Neutrophil (primary cell): Measurements from ENCODE around the gene FHOD3.

Experiments used
- H3K27ac ChIP-seq: fragments of 200-600 bp; sonication (generic); 2 replicates; pipeline ENCODE4 v1.5.1; 2016; ENCODE audit warnings: mild to moderate bottlenecking, moderate library complexity
- H3K27me3 ChIP-seq: fragments of 200-600 bp; sonication (generic); 2 replicates; pipeline ENCODE4 v1.6.0; 2016; ENCODE audit warnings: mild to moderate bottlenecking
- H3K36me3 ChIP-seq: fragments of 200-600 bp; sonication (generic); 2 replicates; pipeline ENCODE4 v1.5.1; 2017
- H3K4me1 ChIP-seq, 2 experiments: fragments of 200-600 bp in 1 of 2; sonication (generic) in 1 of 2; 1 replicate in 1 of 2; 2 replicates in 1 of 2; pipeline versions ENCODE4 v1.5.1 to v1.6.1; 2013 to 2016; ENCODE audit warnings: low read depth in 1 of 2, low read length in 1 of 2, mild to moderate bottlenecking in 1 of 2, moderate library complexity in 1 of 2; ENCODE audit not compliant: control insufficient read depth in 1 of 2, insufficient read depth in 1 of 2
- H3K4me3 ChIP-seq, 2 experiments: fragments of 200-600 bp in 1 of 2; sonication (generic) in 1 of 2; 1 replicate in 1 of 2; 2 replicates in 1 of 2; pipeline ENCODE4 v1.5.1; 2013 to 2016; ENCODE audit warnings: low read depth in 1 of 2, low read length in 1 of 2, mild to moderate bottlenecking in 1 of 2, moderate library complexity in 1 of 2
- H3K9me3 ChIP-seq: fragments of 200-600 bp; sonication (generic); 2 replicates; pipeline ENCODE4 v1.5.1; 2016
- TF ChIP-seq, protein P1 (sequence below): fragments of 200-600 bp; sonication (generic); IDR thresholded peaks from 2 replicates; pipeline ENCODE4 v1.5.1; 2016; ENCODE audit warnings: antibody characterized with exemption

FHOD3 gene

GRCh38 chr18:36818652-36819051 is 521.1 kb downstream of the FHOD3 start:
- no peak overlapping the region for H3K27ac ChIP-seq
- H3K36me3 ChIP-seq: peaks cover 25% of the 10 kb centered on the region
- TF ChIP-seq, protein P1, sequence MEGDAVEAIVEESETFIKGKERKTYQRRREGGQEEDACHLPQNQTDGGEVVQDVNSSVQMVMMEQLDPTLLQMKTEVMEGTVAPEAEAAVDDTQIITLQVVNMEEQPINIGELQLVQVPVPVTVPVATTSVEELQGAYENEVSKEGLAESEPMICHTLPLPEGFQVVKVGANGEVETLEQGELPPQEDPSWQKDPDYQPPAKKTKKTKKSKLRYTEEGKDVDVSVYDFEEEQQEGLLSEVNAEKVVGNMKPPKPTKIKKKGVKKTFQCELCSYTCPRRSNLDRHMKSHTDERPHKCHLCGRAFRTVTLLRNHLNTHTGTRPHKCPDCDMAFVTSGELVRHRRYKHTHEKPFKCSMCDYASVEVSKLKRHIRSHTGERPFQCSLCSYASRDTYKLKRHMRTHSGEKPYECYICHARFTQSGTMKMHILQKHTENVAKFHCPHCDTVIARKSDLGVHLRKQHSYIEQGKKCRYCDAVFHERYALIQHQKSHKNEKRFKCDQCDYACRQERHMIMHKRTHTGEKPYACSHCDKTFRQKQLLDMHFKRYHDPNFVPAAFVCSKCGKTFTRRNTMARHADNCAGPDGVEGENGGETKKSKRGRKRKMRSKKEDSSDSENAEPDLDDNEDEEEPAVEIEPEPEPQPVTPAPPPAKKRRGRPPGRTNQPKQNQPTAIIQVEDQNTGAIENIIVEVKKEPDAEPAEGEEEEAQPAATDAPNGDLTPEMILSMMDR: no peak
- no peaks in the 10 kb centered on the region for H3K27me3 ChIP-seq
- no peaks in the 10 kb centered on the region for H3K9me3 ChIP-seq
- no peak overlapping the region for H3K4me3 ChIP-seq
- no peaks in the 10 kb centered on the region for H3K4me1 ChIP-seq

- H3K9me3 ChIP-seq: no peaks in the 10 kb centered on the region
- H3K36me3 ChIP-seq: peaks cover 25% of the 10 kb centered on the region
- no peaks in the 10 kb centered on the region for H3K4me1 ChIP-seq
- H3K27ac ChIP-seq: no peak overlapping the region
- H3K4me3 ChIP-seq: no peak overlapping the region
- TF ChIP-seq, protein P1: no peak
- H3K27me3 ChIP-seq: no peaks in the 10 kb centered on the region
Observed at GRCh38 chr18:36819621-36820020, 522.1 kb downstream of the FHOD3 start.

GRCh38 chr18:36821681-36822080 is 524.2 kb downstream of the FHOD3 start:
- no peak overlapping the region for H3K4me3 ChIP-seq
- TF ChIP-seq, protein P1: no peak
- H3K27me3 ChIP-seq: no peaks in the 10 kb centered on the region
- peaks cover 11% of the 10 kb centered on the region for H3K36me3 ChIP-seq
- H3K27ac ChIP-seq: no peak overlapping the region
- H3K4me1 ChIP-seq: no peaks in the 10 kb centered on the region
- H3K9me3 ChIP-seq: no peaks in the 10 kb centered on the region

- no peaks in the 10 kb centered on the region for H3K27me3 ChIP-seq
- H3K27ac ChIP-seq: no peak overlapping the region
- peaks cover 17 to 18% of the 10 kb centered on the region in 2 experiments for H3K4me1 ChIP-seq
- no peaks in the 10 kb centered on the region for H3K9me3 ChIP-seq
- no peaks in the 10 kb centered on the region for H3K36me3 ChIP-seq
- TF ChIP-seq, protein P1: no peak
- no peak overlapping the region for H3K4me3 ChIP-seq
Observed at GRCh38 chr18:36825526-36825925, 528.0 kb downstream of the FHOD3 start.

GRCh38 chr18:36826556-36826955 is 529.0 kb downstream of the FHOD3 start:
- TF ChIP-seq, protein P1: no peak
- Histone ChIP-seq H3K9me3 (no peaks in the 10 kb centered on the region), H3K36me3 (no peaks in the 10 kb centered on the region), H3K4me1 (peaks cover 17 to 18% of the 10 kb centered on the region in 2 experiments), H3K27me3 (no peaks in the 10 kb centered on the region), H3K27ac (no peak overlapping the region), H3K4me3 (no peak overlapping the region)

- no peaks in the 10 kb centered on the region for H3K27me3 ChIP-seq
- no peaks in the 10 kb centered on the region for H3K36me3 ChIP-seq
- peaks cover 17 to 18% of the 10 kb centered on the region in 2 experiments for H3K4me1 ChIP-seq
- peak overlapping the region; percentile 94 for H3K4me3 ChIP-seq
- TF ChIP-seq, protein P1: no peak
- peak overlapping the region; percentile 73 for H3K27ac ChIP-seq
- H3K9me3 ChIP-seq: no peaks in the 10 kb centered on the region
Observed at GRCh38 chr18:36828157-36828629, 530.7 kb downstream of the FHOD3 start.
